Activated CD4-positive, alpha-beta T cell treated with anti-CD3 and anti-CD28 coated beads, Interleukin-2, amount 50 U/mL, for 1 hour (primary cell): ENCODE measurements around the gene NBAS.

Source experiments
- DNase-seq: peaks from one replicate; pipeline ENCODE4 v3.0.0-alpha.2; 2020

NBAS gene

DNA sequence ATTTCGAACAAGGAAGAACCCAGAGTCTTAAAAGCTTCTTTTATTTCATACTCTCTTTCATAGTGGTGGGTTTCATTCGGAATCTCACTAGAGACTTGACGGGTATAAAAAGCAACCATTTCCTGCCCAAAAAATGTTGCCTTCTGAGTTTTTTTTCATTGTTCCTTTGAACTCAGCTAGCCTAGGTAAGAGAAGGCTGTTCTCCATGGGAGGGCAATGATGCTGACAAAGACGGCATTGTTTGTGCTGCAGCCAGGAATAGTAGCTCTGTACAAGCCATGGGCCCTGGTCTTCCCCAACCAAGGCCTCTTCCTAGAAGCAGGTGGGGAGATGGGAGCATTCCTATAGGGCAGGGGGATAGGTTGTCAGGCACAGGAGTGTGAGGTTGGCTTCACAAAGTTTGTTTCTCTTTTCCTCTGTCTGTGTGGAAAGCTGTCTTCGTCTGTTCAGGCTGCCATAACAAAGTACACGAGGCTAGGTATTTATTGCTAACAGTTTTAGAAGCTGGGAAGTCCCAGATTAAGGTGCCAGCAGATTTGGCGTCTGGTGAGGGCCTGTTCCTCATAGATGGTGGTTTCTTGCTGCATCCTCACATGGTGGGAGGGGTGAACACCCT is 405.1 kb downstream of the NBAS start:
- no peak for DNase-seq

DNA sequence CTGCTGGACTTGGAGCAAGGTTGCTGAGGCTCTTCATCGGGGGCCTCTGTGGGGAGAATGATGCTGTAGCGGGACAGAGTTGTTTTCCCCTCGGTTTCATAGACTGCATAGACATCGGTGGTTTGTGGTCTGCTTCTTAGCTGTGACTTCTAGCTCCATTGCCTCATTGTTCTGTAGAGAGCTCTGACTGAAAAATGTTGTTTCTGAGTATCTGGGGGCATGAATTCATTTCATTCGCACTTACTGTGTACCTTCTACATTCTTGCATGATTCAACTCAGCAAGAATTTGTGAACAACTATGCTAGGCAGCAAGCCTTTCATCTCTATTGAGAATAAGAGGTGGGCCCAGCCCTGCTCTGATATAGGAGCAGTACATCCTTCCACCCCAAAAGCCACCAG is 406.8 kb downstream of the NBAS start:
- no peak for DNase-seq

- DNase-seq = no peak
Measured at GRCh38 chr2:15152382-15152781, 408.8 kb downstream of the NBAS start.

DNA sequence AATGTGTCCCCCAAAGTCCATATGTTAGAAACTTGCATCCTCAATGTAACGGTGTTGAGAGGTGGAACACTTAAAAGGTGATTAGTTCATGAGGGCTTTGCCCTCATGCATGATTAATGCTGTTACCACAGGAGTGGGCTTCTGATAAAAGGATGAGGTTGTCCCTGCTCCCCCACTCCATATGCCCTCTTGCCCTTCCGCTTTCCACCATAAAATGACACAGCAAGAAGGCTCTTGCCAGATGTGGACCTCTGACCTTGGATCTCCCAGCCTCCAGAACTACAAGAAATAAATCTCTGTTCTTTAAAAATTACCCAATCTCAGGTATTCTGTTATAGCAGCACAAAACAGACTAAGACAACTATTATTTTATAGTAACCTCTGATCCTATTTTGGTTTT is 412.1 kb downstream of the NBAS start:
- DNase-seq = no peak

GRCh38 chr2:15147591-15147990 is 413.5 kb downstream of the NBAS start:
- no peak for DNase-seq

DNA sequence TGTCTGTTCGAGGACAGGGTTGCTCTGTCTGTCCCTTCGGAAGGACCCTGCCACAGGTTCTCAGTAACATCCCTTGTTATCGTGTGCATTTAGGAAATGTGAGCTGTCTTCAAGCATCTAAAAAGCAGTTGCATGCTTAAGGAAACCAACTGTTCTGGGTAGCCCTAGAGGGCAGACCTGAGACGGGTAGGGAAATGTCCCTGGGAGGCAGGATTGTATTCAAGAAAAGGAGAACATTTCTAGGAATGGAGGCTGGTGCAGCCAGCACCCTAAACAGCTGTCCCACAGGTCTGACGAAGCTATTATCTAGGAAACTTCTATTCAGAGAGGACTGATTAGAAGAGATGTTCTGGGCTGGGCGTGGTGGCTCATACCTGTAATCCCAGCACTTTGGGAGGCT is 414.2 kb downstream of the NBAS start:
- DNase-seq = no peak

DNA sequence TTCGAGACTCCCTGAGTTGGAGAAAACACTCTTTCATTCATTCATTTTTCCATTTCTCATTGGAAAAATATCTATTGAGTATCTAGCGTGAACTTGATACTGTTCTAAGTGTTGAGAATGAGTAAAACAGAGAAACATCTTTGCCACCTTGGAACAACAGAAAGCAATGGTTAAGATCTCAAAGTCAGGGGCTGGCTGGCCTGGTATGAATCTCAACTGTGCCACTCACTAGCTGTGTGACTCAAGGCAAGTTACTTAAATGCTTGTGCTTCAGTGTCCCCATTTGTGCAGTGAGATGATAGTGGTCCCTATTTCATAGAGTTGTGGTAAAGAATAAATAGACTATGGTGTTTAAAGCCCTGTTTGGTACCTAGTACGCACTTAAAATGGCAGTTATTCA is 415.2 kb downstream of the NBAS start:
- DNase-seq = no peak

DNA sequence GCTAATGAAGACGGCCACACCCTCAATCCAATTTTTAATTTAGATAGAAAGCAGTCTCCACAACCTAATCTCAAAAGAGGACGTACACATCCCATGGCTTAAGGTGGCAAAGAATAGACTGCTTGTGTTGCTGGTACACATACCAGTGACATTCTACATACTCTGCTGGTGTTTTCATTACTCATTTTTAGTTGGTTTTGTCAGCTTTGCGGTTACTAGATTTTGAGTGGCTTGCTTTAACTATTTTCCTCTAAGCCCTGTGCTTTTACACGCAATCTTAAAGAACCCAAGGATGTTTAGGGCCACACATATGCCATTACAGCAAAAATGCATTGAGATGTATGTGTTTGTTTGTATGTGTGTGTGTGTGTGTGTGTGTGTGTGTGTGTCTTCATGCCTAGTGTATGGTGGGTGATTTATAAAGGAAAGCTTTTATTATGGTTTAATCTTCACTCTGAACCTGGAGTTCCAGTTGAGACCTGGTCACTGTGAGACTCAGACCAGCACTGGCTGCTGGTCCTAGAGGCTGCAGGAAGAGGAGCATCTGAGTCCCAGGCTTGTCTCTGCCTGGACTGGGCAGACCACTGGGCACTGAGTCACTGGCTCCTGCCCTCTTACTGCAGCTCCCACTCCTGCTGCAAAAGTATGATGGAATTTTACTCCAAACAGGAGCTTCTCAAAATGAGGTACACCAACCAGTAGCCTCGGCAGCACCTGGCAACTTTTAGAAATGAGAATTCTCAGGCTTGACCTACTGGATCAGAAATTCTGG is 415.9 kb downstream of the NBAS start:
- DNase-seq = no peak

DNA sequence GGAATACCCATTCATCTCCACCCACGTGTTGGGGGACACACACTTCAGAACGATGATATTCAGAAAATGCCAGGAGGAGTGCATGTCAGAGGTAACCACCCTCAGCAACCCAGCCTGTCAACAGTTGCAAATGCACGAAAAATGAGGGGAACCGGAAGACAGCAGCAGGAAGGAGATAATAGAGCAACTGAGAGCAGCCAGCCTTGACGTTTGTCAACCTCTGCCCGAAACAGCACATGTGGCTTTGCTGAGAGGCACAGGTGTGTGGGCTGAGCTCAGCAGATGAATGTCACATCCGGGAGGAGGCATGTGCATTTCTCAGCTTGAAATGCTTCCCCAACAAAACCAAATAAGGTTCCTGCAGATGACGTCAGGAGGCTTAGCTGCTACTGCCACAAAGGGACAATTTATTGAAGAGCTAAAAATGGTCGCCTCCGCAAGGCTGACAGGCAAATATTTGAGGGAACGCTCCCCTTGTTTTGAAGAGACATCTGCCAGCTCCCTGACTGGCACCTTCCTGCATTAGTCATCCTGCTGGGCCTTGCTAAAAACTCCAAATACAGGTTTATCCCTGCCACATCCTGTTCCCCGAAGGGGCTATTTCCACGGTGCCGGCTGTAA is 419.0 kb downstream of the NBAS start:
- peak; percentile 41 for DNase-seq

DNA sequence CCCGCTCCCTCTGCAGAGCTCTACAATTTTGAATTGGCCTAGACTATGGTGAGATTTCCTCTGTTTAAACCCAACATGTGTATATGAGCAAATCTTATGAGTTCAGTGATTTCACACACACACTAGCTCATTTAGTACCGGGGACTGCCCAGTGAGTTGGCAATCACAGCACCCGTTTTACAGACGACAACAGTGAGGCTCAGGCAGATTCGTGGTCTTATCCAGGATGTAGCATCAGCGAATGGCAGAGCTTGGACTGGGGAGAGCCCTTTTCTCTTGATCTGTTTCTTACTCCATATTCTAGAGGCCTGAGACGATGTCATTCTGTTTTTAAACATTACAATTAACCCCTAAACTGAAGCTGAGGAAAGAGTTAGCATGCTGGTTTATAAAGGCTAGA is 419.9 kb downstream of the NBAS start:
- DNase-seq = no peak

DNA sequence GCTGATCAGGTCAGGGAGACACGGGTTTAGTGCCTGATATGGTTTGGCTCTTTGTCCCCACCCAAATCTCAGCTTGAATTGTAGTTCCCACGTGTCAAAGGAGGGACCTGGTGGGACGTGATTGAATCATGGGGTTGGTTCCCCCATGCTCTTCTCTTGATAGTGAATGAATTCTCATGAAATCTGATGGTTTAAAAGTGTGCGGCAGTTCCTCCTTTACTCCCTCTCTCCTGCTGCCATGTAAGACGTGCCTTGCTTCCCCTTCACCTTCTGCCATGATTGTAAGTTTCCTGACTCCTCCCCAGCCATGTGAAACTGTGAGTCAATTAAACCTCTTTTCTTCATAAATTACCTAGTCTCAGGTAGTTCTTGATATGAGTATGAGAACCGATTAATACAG is 424.5 kb downstream of the NBAS start:
- no peak for DNase-seq

GRCh38 chr2:15134957-15135356 is 426.2 kb downstream of the NBAS start:
- no peak for DNase-seq

- DNase-seq = no peak
Measured at GRCh38 chr2:15133461-15133860, 427.7 kb downstream of the NBAS start.

GRCh38 chr2:15128846-15129245 is 432.3 kb downstream of the NBAS start:
- DNase-seq = no peak

GRCh38 chr2:15127876-15128275 is 433.3 kb downstream of the NBAS start:
- no peak for DNase-seq

DNA sequence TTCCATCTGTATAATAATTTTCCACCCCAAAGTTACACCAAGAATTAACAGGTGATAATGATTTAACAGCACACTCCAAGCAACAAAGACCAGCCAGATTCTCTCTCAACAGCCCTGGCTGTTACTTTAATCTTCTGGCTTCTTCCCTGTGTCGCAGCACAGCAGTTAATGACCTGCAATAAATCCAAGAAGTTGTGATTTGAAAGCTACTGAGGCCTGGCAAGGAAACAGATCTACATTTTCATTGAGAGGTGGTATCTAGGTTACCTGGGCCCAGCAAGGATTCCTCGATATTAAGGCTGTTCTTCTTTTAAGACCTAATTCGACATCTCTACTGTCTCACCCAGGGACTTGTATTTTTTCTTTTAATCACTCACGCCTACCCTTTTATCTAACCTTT is 433.8 kb downstream of the NBAS start:
- no peak for DNase-seq

DNA sequence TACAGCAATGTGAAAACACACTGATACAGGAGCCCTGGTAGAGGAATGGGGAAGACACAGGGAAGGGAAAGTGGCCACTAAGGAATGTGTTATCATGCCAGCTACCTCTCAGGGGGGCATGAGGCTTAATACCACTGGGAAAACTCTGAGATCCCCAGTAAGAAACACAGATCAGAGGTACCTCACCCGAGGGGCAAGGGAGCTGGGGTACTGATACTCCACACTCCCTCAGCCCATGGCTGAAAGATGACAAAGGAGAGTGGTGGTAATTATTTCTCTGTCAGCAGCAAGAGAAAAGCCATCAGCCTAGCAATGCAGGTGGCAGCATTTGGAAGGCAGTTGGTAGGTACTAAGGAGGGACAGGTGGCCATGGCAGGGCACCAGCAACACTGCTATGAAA is 434.8 kb downstream of the NBAS start:
- no peak for DNase-seq

GRCh38 chr2:15122915-15123314 is 438.2 kb downstream of the NBAS start:
- DNase-seq = no peak

DNA sequence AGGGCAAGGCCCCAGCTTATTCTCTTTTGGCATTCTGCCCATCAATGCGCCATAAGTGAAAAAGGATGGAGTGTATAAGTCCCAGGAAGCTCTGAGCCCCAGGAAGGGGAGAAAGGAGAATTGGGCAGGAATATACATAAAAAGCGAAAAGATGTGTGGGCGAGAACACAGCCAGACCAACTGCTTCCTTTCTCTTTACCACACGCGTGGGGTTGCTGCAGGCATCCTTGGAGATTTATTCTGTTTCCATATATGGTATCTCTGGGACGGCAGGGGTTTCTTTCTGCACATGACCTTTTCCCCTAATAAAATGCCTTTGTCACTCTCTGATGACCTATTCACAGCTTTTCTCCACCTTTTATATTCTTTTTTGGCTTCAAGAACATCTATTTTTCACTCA is 440.5 kb downstream of the NBAS start:
- no peak for DNase-seq

- DNase-seq = no peak
Measured at GRCh38 chr2:15119722-15120175, 441.4 kb downstream of the NBAS start.

- DNase-seq = no peak
Measured at GRCh38 chr2:15117409-15118050, 443.6 kb downstream of the NBAS start.
